CD4-positive, alpha-beta T cell treated with Interferon alpha-2 for 1 hour (primary cell): ENCODE results near the gene MACROH2A1.

Experiments
- DNase-seq, 2 donors: peaks; one replicate each; pipeline ENCODE4 v3.0.0-alpha.2; 2020 to 2022

MACROH2A1 gene

DNA sequence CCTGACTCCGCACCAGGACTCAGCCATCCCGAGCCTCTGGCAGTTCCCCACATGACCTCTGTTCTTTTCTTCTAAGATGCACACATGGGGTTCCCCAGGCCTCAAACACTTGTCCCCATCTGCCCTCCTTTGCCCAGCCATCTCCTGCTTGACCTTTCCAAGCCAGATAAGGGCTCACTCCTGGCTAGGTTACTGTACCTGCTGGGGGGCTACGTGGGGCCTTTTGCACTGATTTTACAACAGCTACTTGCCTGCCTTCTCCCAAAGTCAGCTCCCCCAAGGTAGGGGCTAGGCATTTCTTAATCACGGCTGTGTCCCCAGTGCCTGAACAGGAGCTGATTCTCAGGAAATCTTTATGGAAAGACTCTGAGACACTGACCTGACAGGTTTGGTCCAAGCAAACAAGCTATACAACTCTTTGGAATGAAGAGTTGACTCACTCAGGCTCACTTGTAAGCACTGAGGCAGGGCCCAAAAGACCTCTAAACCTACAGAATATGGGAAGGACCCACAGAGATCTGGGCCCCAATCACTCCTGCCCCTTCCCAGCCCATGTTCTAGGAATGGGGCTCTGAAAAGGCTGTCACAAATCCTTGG, 2.5 kb downstream of the MACROH2A1 start:
- no peak for DNase-seq

DNA sequence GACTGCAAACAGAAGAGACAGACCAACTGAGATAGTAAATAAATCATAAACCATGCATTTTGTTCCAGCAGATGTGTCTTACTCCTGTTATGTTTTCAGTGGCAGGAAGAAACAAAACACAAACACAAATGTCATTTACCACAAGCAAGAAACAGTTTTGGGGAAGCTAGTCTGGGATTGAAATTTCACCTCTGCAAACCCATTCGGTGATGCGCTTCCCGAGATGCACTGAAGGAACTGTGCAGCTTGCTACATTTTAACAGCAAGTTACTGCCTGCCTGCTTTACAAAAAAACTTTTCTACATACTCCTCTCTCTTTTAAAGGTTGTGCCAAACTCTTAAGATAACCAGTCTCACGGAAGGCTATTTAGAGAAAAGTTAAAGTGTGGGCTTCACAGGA, 3.2 kb downstream of the MACROH2A1 start:
- DNase-seq, result no peak

DNA sequence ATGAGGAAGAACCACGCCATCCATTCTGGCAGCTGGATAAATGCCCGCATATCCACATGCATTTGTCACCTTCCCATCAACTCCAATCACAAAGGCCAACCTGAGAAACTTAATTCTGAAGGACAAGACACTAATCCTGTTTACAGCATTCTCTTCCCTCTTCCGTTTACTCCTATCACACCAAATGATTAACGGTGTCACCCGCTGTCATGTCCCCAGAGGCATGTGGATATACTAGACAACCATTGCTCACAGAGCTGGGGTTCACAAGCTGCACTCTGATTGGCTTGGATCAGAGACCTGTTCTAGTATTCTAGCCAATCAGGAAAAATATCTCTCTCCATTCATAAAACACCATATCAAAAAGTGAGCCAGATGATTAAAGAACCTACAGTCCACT, 3.6 kb downstream of the MACROH2A1 start:
- no peak for DNase-seq

DNA sequence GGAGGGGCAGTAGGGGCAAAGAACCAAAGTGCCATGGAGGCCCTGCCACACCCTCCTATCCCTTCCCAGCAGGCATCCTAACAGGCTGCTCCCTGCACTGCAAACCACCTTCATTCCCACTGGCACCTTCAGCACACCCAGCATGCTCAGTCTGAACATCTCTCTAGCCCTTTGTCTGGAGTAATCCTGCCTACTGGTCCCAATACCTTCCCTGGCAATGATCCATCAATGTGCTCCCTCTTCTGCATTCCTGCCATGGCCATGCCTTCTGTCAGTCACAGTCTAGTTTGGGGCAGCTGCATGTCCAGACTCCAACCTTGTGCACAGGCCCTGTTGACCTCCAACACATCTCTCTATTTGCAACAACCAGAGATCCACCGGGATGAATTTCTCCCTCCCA, 4.9 kb downstream of the MACROH2A1 start:
- no peak for DNase-seq

DNA sequence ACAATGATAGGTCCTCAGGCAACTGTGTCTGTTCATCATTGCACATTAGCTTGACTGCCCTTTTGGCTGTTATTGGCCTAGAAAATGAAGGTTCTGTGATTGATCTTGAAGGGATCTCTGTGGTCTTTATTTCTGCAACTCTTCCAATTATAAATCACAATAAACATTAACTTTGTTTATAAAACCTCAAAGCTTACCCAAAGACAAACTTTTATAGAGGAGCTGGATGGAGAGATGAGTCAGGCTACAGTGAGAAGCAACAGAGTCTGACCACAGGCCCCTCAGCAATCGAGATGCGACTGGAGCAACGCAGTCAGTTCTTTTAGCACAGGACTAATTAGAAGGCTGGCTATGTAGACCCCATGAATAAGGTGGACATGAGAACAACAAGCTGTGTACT, 5.3 kb downstream of the MACROH2A1 start:
- DNase-seq, result no peak

DNA sequence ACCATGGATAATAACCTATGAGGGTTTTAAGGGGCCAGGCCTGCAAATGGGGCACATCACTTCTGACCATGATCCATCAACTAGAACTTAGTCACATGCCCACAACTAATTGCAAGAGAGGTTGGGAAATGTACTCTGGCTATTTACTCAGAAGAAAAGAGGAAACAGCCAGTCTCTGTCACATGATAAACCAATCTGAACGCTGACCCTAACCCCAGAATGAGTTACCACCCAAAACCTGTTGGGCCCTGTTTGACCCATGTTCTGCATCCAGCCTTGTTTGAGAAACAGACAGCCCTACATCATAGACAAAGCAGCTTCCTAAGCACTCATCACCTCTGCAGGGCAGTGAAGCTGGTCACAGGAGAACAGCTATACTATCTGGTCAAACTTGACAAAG, 5.8 kb downstream of the MACROH2A1 start:
- no peak for DNase-seq

DNA sequence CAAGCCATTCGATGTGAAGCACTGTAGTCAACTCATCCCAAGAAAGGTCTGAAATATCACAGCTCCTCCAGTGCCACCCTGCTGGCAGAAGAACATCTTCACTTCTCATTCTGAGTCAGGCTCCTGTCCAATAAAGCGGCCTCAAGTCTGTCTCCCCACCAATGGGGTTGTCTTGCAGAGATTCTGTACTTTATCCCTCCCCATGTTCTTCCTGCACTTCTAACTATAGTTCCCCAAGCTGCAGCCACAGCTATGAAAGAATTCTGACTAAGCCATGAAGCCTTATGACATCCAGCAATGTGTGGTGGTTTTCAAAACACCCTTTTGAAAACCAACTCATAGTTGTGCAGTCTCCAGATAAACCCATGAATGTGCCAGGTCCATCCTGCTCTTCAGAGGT, 6.8 kb downstream of the MACROH2A1 start:
- DNase-seq, result peak; percentile 9 to 36

DNA sequence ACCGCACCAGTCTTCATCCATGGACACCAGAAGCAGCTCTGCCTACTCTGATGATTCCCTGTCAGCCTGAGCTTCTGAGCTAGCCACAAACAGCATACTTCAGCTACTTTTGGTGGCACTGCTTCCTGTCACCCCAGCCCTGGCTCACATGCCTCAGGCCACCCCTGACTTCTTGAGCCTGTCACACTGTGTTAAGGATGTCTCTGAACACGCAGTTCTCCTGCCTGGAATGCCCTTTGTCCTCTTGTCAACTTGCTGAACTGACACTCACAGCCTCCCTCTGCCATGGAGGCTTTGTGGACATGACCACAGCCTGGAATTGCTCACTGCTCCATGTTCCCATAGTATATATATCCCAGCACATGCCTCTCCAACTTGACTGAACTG, 7.2 kb downstream of the MACROH2A1 start:
- no peak for DNase-seq

DNA sequence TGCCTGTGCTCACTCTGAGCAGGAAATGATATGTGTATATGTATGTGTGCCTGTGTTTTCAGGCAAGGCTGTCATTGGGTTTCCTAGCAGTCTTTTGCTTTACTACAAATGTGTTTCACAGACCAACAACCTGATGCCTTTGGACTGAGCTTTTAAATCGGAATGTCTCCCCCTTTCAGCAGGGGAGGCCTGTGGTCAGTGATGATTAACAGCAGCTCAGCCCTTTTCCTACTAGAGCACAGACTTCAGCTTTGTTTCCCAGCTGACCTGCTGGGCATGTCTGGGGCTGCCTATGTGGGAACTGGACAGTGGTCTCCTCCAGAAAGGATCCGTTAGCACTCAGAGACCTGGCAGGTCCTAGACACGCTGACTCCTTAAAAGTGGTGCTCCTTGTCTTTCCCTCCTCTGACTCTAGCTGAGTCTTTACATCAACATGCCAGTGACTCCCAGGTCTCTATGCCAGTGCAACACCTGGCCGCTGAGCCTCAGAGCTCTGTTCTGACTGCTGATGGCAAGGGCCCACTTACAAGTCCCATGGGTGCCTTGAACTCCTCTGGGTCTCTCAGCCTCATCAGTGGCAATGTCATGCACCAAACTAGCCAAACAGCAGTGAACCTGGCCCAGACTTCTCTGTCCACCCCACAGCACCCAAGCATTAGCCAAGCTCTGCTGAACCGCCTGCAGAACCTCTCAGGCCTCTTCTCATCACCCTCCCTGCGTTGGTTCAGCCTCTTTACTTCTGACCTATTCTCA, 7.7 kb downstream of the MACROH2A1 start:
- DNase-seq, result no peak

DNA sequence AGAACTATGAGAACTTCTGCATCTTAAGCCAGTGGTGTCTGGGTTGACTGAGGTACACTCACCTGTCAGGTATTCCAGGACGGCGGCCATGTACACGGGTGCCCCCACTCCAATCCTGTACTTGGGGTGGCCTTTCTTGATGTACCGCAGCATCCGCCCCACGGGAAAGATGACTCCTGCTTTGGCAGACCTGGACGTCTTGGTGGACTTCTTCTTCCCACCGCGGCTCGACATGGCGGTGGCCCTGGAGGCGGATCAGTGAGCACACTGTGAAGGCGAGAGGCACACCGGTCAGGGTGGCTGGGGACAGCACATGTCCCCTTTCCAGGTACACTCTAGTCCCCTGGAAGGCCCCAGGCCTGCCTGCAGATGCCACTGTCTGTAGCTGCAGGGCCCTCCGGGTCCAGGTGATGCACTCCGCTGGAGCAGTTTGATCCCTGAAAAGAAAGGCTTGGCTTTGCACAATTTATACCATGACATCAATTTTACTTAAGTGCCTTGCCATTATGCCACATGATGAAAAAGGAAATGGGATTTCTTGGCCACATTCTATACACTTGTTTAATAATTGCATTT, 10.1 kb downstream of the MACROH2A1 start:
- DNase-seq, result no peak

DNA sequence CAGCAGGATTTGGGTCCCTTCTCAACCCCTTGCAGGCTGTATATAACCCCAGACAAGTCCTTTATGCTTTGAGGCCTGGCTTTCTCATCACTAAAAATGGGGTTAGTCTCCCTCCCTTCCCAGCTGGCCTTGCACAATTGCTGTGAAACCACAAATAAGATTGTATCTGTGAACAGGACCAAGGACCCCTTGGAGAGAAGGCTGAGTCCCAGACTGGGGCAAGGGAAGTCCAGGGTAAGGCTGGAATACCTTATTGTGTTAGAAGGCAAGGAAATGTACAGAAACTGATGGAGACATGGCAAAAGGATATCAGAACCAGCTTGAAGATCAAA, 11.4 kb downstream of the MACROH2A1 start:
- DNase-seq, result no peak

DNA sequence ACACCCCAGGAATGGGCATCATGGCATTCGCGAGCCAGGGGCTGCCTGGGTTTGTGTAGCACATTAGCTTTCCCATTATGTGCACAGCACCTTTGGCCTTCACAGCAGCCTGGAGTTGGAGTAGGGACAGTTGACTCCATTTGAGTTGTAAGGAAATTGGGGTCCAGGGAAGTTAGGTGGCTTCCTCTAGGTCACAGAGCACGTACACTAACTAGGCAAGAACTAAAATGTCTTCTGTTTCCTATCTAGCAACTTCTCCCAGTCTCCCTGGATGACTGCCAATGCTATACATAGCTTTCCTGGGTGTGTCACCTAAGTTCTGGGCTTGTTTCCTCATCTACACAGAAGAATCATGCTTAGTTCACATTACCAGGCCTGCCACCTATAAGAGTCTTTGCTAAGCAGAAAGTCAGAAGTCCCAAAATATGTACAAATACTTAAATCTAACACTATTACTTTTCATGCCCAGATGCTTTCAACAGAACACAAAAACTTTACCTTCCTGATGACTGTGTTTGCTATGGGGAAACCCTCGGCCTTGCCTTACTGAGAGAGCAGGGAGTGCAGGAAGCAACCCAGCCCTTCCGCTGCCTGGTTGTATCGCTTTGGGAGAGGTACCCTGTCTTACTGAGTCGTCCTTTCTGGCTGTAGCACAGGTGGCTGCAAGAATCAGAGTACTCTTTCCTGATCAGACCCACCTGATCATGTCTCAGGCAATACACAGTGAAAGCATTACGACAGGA, 12.0 kb downstream of the MACROH2A1 start:
- DNase-seq, result peak; percentile 12 to 26

DNA sequence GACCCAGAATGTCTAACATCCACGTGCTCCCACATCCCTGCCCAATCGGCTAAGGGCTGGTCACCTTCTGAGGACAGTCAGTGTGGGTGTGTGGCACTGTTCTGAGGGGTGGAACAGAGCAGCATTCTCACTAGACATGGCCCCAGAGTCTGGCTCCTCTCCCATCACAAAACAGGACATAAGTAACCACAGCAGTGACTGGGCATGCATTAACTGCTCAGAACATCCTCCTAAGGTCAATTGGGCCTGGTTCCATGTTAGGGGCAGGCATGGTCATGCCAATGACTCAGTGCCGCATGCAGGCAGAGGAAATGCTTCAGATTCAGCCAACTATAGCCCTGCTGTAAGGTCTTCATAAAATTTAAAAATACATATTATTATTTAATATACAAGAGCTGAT, 12.9 kb downstream of the MACROH2A1 start:
- peak in 1 of 2 donors; percentile 23 for DNase-seq

DNA sequence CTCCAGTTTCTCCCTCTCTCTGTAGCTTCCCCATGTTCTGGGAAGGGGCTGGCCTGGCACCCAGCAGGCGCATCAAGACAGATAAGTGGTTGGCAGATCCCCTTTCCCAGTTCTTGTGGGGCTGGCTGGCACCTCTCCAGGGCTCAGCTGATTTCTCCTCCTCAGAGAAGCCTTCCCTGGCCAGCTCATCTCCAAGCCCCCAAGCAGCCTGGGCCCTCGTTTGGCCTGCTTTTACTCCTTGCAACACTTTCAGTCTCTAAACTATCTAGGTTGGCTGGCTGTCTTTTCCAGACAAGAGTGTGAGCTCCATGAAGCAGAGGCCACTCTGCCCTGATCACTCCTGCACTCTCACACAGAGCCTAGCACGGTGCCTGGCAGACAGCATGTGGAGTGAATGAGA, 13.5 kb downstream of the MACROH2A1 start:
- no peak for DNase-seq

DNA sequence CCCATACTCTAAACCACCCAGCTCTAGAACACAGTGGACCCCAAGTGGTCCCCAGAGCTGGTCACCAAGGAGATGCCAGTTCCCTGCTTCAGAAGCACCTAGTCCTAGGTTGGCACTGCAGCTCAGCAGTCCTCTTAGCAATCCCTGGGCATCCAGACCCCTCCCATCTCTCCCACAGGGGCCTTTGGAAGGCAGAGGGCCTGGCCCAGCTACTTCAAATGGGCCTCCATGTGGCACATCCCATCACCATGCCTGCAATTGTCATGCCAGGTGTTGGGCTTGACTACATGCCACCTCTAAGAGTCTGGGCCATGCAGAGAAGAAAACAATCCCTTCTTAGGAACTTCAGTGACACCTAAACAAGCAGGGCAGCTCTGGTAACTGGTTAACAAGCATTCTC, 14.1 kb downstream of the MACROH2A1 start:
- no peak for DNase-seq

DNA sequence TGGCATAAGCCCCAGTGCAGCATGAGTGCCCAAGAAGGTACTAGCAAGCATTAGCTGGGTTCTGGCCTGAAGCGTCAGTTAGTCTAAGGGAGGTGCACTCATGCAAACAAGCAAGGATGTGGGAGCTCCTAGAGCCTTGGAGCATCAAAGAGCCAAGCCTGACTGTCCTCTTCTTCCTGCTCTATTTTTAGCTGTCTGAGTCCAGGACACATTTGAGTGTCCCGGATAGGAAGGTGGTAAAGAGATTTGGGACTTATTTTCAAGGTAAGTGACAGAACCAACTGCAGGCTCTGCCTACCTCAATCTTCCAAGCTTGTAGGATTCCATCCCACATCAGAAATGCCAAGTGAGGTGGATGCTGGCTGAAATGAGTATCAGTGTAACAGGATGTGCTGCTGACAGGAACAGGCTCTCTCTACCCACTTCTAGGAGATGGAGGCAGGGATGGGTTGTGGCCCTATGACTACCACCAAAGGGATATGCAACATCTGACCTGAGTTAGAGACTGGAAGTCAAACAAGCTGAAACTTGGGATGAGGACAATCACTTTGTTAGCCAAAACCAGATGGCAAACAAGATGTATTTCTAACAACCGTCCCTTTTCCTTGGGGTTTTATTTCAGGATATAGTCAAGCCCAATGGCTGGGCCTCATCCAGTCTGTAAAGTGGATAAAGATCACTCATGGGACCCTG, 15.1 kb downstream of the MACROH2A1 start:
- DNase-seq, result no peak

DNA sequence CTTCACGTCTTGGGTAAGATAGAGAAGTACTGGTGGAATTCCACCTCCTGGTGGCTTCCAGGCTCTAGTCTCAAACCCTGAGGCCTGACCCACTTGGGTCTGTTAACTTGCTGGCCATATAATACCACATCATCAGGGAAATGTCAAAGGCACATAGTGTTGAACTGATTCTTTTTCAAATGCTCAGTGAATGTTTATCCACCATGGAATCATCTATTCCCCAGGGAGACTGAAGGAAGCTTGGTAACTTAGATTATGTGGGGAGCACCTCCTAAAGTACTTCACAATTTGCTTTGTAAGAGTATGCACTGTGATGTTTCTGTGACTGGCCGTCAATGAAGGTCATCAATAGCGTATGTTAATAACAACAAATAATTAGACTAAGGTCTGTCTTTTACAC, 16.1 kb downstream of the MACROH2A1 start:
- no peak for DNase-seq

DNA sequence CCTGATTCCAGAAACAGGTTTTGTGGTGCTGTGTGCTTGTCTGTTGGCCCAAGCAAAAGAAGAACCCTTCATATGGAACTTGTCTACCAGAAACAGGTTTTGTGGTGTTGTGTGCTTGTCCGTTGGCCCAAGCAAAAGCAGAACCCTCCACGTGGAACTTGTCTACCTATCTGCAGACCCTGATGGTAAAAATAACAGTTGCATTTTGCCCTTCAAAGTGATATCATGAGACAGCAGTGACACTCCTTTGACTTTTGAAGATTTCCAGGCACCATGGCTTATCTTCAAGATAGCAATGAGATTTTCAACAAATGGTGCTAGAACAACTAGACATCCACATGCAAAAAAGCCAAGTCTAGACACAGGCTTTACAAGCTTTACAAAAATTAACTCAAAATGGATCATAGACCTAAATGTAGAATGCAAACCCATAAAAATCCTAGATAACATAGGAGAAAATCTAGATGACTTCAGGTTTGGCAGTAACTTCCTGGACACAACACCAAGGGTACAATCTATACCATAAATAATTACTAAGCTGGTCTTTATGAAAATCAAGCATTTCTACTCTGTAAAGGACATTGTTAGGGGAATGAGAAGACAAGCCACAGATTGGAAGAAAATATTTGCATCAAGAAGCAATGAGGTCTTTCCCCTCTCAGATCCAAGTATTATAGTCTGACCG, 16.8 kb downstream of the MACROH2A1 start:
- DNase-seq, result no peak

DNA sequence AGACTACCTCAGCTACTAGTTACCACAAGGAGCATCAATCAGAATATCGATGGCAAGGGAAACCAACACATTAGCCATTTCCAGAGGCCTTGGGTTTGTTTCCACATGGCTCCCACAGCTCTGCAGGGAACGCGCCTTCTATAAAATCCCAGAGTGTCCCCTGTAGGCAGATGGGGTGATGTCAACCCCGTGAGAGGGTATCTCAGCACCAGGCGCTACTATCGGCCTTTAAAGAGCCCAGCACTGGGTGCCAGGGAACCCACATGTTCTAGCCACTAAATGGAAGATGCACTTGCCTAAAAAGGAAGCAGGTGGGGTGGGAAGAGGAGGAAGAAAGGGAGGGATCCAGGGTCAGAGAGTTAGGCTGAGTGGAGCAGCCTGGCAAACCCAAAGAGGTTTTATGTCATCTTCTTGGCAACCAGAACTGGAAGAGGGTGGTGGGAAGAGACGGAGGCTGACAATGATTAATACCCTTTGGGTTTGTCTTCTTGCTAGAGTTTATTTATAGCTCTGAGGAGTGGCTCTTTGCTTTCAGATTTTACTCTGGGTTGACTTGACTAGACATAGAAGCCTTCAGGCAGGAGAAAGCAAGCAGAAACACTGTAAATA, 19.9 kb downstream of the MACROH2A1 start:
- DNase-seq, result no peak

DNA sequence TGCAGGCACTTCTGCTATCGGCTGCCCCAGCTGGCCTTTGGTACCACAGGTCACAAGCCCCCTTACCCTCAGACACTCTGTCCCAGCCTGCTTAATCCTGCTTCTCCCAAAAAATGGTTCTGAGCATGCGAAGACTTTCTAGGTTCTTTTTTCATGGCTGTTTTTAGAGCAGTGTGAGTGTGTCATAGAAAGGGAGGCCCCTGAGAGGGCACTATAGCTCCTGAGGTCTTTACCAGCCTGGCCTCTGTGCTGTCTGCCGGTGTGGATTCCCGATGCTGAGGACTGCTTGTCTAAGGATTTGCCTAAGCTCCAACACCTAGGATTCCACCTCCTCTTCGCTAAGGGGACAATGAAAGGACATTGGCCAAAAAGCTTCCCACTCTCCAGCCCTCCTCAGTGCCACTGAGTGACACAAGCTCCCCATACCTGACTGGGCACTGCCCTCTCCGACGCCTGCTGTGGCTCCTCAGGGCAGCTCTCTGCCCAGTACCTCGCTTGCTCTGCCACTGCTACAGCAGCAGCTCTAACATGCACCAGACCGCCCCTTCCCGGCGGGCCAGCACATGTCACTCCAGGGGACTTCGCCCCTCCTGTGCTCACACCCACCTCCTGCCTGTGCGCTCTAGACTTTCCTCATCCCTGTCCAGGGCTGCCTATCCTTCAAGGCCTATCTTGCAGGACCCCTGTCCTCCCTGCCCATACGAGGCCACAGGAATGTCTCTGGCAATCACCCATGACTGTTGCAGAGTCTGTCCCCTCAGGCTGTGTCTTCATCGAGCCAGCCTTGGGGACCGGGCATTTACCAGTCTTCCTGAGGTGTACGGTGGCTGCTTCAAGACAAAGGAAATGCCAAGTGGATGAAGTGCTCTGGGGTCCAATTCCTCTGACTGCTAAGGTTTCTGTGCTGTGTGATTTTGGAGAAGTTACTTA, 21.0 kb downstream of the MACROH2A1 start:
- no peak for DNase-seq

DNA sequence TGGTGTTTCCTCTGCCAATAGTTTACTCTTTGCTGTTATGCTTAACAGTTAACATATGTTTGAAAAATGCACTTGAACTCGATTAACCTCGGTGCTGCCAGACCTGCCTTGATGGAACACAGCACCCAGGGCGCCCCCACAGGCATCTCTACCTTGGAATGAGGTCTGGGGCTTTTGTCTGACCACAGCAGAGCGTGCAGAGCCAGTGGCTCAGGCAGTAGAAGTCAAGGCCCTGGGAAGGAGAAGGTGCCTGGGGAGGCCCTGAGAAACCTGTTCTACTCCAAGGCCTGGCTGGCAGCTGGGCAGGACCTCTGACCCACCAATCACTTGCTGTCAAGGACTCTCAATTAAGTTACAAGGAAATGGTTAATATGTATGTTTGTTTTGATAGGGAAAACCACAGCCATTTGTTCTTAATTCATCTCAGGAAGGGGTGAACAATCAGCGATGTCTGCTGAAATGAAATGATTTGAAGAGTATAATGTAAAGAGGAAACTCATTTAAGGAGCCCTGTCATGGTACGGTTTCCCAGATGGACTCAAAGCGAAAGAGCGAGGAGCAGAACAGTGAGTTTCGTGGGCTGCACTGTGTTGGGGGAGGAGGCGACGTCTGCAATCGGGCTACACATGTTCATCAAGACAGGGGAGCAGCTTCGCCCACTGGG, 21.9 kb downstream of the MACROH2A1 start:
- DNase-seq, result no peak
